Small intestine (tissue), 7 donors: Measurements from ENCODE around the gene ROS1. TPM values are rescaled to one million over a fixed set of nuclear protein-coding genes. Genes with fewer than 3 reads are reported as not detected.
"Not testable (repeated sequence)": the region's sequence is repeated elsewhere in the genome, so short reads cannot be mapped to it uniquely, and the experiment has no call there.

Source experiments
- DNase-seq, 2 donors: peaks; one replicate each; pipeline versions ENCODE4 v3.0.0 to v3.0.0-alpha.2; 2013
- FAIRE-seq: peaks from 2 replicates; lab custom pipeline; 2012; peaks lifted over from hg19 to GRCh38; lab: Jason Lieb, UNC
- H3K27ac ChIP-seq, 3 donors: one replicate each; pipeline ENCODE4 v1.5.1; 2013; ENCODE audit warnings: low read length in 2 of 3, mild to moderate bottlenecking in 2 of 3, control low read depth in 1 of 3, inconsistent platforms in 1 of 3, low read depth in 1 of 3, moderate library complexity in 1 of 3
- H3K27me3 ChIP-seq, 3 donors: one replicate each; pipeline ENCODE4 v1.6.1; 2013; ENCODE audit warnings: low read length in 3 of 3, inconsistent platforms in 1 of 3; ENCODE audit not compliant: control insufficient read depth in 3 of 3, insufficient read depth in 3 of 3
- H3K36me3 ChIP-seq, 3 donors: one replicate each; pipeline ENCODE4 v1.6.1; 2013; ENCODE audit warnings: low read length in 3 of 3, inconsistent platforms in 1 of 3, low read depth in 1 of 3, mild to moderate bottlenecking in 1 of 3, moderate library complexity in 1 of 3; ENCODE audit not compliant: control insufficient read depth in 3 of 3, insufficient read depth in 2 of 3
- H3K4me1 ChIP-seq, 3 donors: one replicate each; pipeline ENCODE4 v1.6.1; 2013; ENCODE audit warnings: low read length in 2 of 3, inconsistent platforms in 1 of 3, low read depth in 1 of 3, mild to moderate bottlenecking in 1 of 3, moderate library complexity in 1 of 3; ENCODE audit not compliant: control insufficient read depth in 3 of 3, insufficient read depth in 2 of 3
- H3K4me3 ChIP-seq, 3 donors: one replicate each; pipeline ENCODE4 v1.5.1; 2013; ENCODE audit warnings: low read length in 3 of 3, control low read depth in 1 of 3, inconsistent platforms in 1 of 3, low read depth in 1 of 3, mild to moderate bottlenecking in 1 of 3, moderate library complexity in 1 of 3
- H3K9me3 ChIP-seq, 2 donors: one replicate each; pipeline ENCODE4 v1.6.1; 2013; ENCODE audit warnings: low read depth in 1 of 2, low read length in 1 of 2; ENCODE audit not compliant: control insufficient read depth in 2 of 2, insufficient read depth in 1 of 2
- WGBS, 3 donors: extraction: QIAGEN DNeasy Blood & Tissue Kit; methylation state at CpG; one replicate each; pipeline ENCODE4 v1.1.7; 2013; 5-methylcytosine and 5-hydroxymethylcytosine counted together
- polyA plus RNA-seq, 4 donors: library from polyadenylated mRNA; stranded (reverse) in 3 of 4; unstranded in 1 of 4; fragments of 200-250 nt in 3 of 4; fragments of 120-200 nt in 1 of 4; gene quantifications; one replicate each; pipeline versions ENCODE4 v1.2.1 to v1.2.3, GENCODE V29; 2013
- donor health status: healthy with polysubstance abuse.
- donor health status: control.
- donor health status: control.
- donor health status: Bipolar disorder and iron deficiency.
- donor health status: healthy.

Gene ROS1
- polyA plus RNA-seq, 4 donors, result under 0.01 to 4.9 (median under 0.01) TPM; not detected in 1

DNA sequence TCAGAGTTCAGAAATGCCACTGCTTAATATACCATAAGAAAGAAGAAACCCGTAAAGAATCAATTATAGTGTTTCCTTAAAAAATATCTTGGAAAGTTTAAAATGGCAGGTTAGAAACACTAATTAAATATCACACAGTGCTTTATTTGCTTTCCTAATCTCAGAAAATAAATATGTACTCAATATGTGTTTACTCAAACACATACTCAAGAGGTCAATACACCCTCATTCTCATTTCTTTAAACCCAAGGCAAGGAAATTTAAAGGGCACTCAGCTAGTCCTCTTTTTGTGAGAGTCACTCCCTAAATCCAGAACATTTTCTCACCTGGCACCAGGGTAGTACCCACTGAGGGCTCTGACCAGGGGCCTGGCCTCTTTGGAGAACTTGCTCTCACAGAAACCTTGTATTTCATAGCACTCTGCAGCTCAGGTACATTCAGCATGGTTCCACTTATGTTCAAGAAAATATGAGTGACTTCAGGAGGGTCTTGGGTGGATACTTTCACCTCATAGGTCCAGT, 38.2 kb downstream of the ROS1 start:
- no peak overlapping the region for H3K27ac ChIP-seq
- FAIRE-seq (no peak), DNase-seq (no peak)
- no peaks in the 10 kb centered on the region for H3K36me3 ChIP-seq
- H3K9me3 ChIP-seq, result peaks cover 0 to 4% of the 10 kb centered on the region in 2 donors
- H3K4me1 ChIP-seq, result peaks cover 0 to 11% (median 0%) of the 10 kb centered on the region in 3 donors
- WGBS, 3 donors, result 81 to 94% (median 82%) methylated on average over 1 of the region's 1 CpG
- no peak overlapping the region for H3K4me3 ChIP-seq
- H3K27me3 ChIP-seq, result no peaks in the 10 kb centered on the region

DNA sequence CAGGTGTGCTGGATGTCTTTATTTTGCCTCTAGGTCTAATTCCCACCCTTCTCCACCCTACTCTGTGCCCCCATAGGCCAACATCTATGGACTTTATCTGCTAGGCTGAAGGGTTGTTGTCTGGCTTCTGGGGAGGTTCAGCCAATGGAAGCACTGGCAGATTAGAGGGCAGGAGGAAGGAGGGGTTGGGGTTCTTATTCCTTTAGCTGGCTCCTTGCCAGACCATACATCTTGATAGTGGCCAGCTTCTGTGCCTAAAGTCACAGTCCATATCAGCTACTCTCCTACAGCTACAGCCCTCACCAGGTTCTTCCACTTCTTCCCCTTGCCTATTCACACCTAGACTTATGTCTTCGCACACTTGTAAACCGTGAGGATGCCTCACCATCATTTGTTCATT, 41.1 kb downstream of the ROS1 start:
- WGBS, 3 donors, result 75 to 90% (median 87%) methylated on average over 2 of the region's 2 CpGs
- H3K4me3 ChIP-seq, result no peak overlapping the region
- no peak for FAIRE-seq
- H3K4me1 ChIP-seq, result peaks cover 0 to 7% (median 0%) of the 10 kb centered on the region in 3 donors
- DNase-seq, result peak; percentile 7 to 14
- H3K27me3 ChIP-seq, result no peaks in the 10 kb centered on the region
- no peaks in the 10 kb centered on the region for H3K36me3 ChIP-seq
- H3K27ac ChIP-seq, result no peak overlapping the region
- H3K9me3 ChIP-seq, result peaks cover 0 to 4% of the 10 kb centered on the region in 2 donors

DNA sequence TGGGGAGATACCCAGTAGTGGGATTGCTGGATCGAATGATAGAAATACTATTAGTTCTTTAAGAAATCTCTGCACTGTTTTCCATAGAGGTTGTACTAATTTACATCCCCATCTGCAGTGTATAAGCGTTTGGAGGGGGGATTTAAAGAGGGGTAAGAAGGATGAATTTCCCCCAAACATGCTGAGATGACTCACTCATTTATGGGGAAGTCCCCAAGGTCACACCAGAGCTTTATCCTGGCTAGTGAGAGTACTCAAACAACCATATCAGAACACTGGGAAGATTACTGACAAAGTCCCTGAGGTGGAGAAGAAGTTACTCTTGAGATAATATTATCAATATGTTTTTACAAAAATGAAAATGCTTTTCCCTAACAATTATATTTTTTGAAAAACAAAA, 44.0 kb downstream of the ROS1 start:
- WGBS, 3 donors, result 37 to 49% (median 40%) methylated on average over 2 of the region's 2 CpGs
- H3K27ac ChIP-seq, result no peak overlapping the region
- FAIRE-seq, result no peak

DNA sequence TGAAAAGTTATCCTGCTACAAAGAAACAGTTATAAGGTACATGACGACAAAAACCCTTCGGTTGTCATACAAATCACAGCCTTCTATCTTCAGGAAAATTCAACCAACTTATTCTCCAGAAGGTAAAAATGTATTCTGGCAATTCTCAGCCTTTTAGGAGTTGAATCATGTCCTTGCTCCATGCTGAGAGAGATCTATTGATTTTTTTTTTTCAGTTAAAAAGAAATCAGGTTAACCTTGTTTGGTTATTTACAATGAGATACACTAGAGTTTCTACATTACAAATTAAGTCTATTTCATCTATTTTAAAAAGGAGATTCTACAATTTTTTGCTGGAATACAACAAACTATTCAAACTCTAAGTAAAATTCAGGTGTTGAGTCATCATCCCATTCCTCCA, 45.4 kb downstream of the ROS1 start:
- Histone ChIP-seq H3K36me3 (no peaks in the 10 kb centered on the region), H3K4me1 (no peaks in the 10 kb centered on the region), H3K4me3 (no peak overlapping the region), H3K9me3 (peaks cover 0 to 4% of the 10 kb centered on the region in 2 donors), H3K27ac (no peak overlapping the region), H3K27me3 (no peaks in the 10 kb centered on the region)
- FAIRE-seq (no peak), DNase-seq (no peak)
- 90 to 92% (median 91%) methylated on average over 2 of the region's 2 CpGs for WGBS, 3 donors

More for the DNA sequence above, 44.0 kb downstream of the ROS1 start:
- no peak for DNase-seq
- Histone ChIP-seq H3K36me3 (no peaks in the 10 kb centered on the region), H3K27me3 (no peaks in the 10 kb centered on the region), H3K9me3 (peaks cover 0 to 4% of the 10 kb centered on the region in 2 donors), H3K4me3 (no peak overlapping the region), H3K4me1 (no peaks in the 10 kb centered on the region)

DNA sequence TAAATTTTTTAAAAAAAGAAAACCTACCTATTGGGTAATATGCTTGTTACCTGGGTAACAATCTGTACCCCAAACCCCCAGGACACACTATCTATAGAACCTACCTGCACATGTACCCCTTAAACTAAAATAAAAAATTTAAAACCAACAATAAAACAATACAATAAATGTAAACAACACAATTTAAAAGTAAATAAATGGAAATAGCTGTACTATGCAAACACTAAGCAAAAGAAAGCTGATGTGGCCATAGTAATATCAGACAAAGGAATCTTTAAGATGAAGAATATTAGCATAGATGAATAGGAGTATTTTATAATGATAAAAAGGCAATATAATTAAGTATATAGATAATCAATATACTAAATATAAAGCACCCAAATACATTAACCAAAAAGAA, 50.3 kb downstream of the ROS1 start:
- no peak overlapping the region for H3K4me3 ChIP-seq
- no peaks in the 10 kb centered on the region for H3K36me3 ChIP-seq
- no peaks in the 10 kb centered on the region for H3K4me1 ChIP-seq
- H3K9me3 ChIP-seq, result no peaks in the 10 kb centered on the region
- DNase-seq (no peak), FAIRE-seq (no peak)
- no peak overlapping the region for H3K27ac ChIP-seq
- peaks cover 0 to 5% (median 0%) of the 10 kb centered on the region in 3 donors for H3K27me3 ChIP-seq

DNA sequence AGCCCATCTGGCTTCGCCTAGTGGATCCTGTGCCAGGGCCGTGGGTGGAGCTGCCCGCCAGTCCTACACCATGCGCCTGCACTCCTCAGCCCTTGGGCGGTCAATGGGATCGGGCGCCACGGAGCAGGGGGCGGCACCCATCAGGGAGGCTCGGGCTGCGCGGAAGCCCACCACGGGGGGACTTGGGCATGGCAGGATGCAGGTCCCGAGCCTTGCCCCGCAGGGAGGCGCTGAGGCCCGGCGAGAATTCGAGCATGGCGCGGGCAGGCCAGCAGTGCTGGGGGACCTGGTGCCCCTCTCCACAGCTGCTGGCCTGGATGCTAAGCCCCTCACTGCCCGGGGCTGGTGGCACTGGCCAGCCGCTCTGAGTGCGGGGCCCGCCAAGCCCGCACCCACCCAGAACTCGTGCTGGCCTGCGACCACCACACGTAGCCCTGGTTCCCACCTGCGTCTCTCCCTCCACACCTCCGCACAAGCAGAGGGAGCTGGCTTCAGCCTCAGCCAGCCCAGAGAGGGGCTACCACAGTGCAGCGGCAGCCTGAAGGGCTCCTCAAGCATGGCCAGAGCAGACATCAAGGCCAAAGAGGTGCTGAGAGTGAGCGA, 52.4 kb downstream of the ROS1 start:
- no peak for FAIRE-seq
- 94 to 98% (median 97%) methylated on average over 31 to 33 of the region's 33 CpGs for WGBS, 3 donors
- H3K4me3 ChIP-seq, result no peak overlapping the region
- no peak for DNase-seq
- H3K27me3 ChIP-seq, result peaks cover 0 to 5% (median 0%) of the 10 kb centered on the region in 3 donors
- no peak overlapping the region for H3K27ac ChIP-seq
- no peaks in the 10 kb centered on the region for H3K9me3 ChIP-seq
- no peaks in the 10 kb centered on the region for H3K36me3 ChIP-seq
- H3K4me1 ChIP-seq, result no peaks in the 10 kb centered on the region

DNA sequence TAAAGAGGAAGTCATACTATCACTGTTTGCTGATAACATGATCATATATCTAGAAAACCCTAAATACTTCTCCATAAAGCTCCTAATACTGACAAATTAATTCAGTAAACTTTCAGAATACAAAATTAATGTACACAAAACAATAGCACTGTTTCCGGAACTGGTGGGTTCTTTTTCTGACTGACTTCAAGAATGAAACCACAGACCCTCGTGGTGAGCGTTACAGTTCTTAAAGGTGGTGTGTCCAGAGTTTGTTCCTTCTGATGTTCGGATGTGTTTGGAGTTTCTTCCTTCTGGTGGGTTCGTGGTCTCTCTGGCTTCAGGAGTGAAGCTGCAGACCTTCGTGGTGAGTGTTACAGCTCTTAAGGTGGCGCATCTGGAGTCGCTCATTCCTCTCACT, 53.5 kb downstream of the ROS1 start:
- not testable (repeated sequence) for H3K4me1 ChIP-seq, H3K9me3 ChIP-seq, H3K36me3 ChIP-seq, H3K4me3 ChIP-seq, DNase-seq, H3K27ac ChIP-seq, H3K27me3 ChIP-seq, FAIRE-seq
- WGBS, 3 donors, result 76 to 83% (median 77%) methylated on average over 8 of the region's 8 CpGs

DNA sequence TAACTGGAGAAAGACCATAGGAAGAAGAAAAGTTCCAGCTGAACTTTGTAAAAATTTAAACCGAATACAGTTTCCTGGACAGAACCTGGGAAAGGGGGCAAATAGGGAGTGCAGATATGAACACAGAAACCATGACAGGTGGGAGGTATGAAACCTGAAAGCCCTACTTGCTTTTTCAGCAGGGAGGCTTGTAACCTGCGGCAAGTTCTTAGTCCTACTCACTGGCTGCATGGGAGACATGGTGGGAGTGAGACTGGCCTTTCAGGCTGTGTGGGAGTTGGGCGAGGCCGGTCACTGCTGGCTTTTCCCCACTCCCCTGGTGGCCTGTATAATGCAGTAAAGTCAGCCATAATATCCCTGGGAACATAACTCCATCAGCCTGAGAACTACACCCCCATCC, 54.2 kb downstream of the ROS1 start:
- WGBS, 3 donors, result 86 to 96% (median 90%) methylated on average over 4 of the region's 4 CpGs
- no peaks in the 10 kb centered on the region for H3K36me3 ChIP-seq
- H3K9me3 ChIP-seq, result no peaks in the 10 kb centered on the region
- H3K27me3 ChIP-seq, result peaks cover 0 to 7% (median 0%) of the 10 kb centered on the region in 3 donors
- no peak for FAIRE-seq
- no peak overlapping the region for H3K27ac ChIP-seq
- no peak overlapping the region for H3K4me3 ChIP-seq
- no peaks in the 10 kb centered on the region for H3K4me1 ChIP-seq
- DNase-seq, result no peak

DNA sequence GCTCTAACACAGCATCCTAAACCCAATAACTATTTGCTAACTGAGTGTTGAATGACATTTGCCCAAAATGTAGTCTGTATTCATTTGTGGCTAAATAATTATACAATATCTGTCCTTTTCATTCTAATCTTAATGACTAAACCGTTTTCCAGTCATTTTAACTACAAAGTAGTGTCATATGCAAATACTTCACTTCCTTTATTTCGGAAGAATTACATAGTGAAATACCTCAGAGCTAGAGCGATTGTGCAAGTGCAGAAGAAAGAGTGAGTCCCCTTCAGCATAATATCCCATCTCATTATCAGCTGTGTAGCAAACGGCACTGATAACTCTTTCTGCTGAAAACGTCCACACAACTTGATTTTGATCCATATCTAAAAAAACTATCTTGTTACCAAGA, 66.2 kb downstream of the ROS1 start:
- no peaks in the 10 kb centered on the region for H3K9me3 ChIP-seq
- H3K36me3 ChIP-seq, result no peaks in the 10 kb centered on the region
- H3K4me3 ChIP-seq, result no peak overlapping the region
- FAIRE-seq (no peak), DNase-seq (no peak)
- no peak overlapping the region for H3K27ac ChIP-seq
- WGBS, 3 donors, result 52 to 67% (median 54%) methylated on average over 5 of the region's 5 CpGs
- H3K4me1 ChIP-seq, result no peaks in the 10 kb centered on the region
- no peaks in the 10 kb centered on the region for H3K27me3 ChIP-seq
